ENCODE results near the gene PDX1.

The PDX1 gene

GRCh38 chr13:27967203-27967735, 47.5 kb downstream of the PDX1 start:
- no peak overlapping the region for H2BK120ac ChIP-seq (ENCODE audit: low read depth, low read length)
- H4K8ac ChIP-seq (ENCODE audit: low read depth, low read length), result no peak overlapping the region
- H4K5ac ChIP-seq (ENCODE audit: low read length), result no peak overlapping the region
- no peaks in the 10 kb centered on the region for H3K36me3 ChIP-seq (ENCODE audit: control insufficient read depth, insufficient read depth, low read length)
- H3K23ac ChIP-seq (ENCODE audit: low read length), result no peak overlapping the region
- H3K4ac ChIP-seq (ENCODE audit: low read depth, low read length), result no peak overlapping the region
- no peaks in the 10 kb centered on the region for H3K79me1 ChIP-seq (ENCODE audit: low read length)
- WGBS (ENCODE audit: extremely low coverage, insufficient coverage, low lambda C conversion rate), result no CpG with 5 or more reads among the region's 18 CpGs
- peaks cover 15% of the 10 kb centered on the region for H3K4me1 ChIP-seq (ENCODE audit: control insufficient read depth, low read depth, low read length)
- H3K27me3 ChIP-seq (ENCODE audit: insufficient read depth, low read length, poor library complexity), result peaks cover 55% of the 10 kb centered on the region
- H2BK15ac ChIP-seq (replicated peaks; ENCODE audit: low read depth), result no peak overlapping the region
- peak; percentile 54 for DNase-seq
- no peak overlapping the region for H3K9ac ChIP-seq (ENCODE audit: low read length)
- no peak overlapping the region for H3K27ac ChIP-seq (ENCODE audit: low read depth, low read length)
- H3K79me2 ChIP-seq (ENCODE audit: control insufficient read depth, insufficient read depth, low read length), result no peaks in the 10 kb centered on the region
- H3K4me3 ChIP-seq (ENCODE audit: low read length), result no peak overlapping the region
- H3K18ac ChIP-seq (ENCODE audit: low read length), result no peak overlapping the region
- no peak overlapping the region for H2AK5ac ChIP-seq (ENCODE audit: low read length)
- H3K4me2 ChIP-seq (ENCODE audit: low read length), result peak overlapping the region; percentile 90
- H2BK5ac ChIP-seq (ENCODE audit: low read length), result no peak overlapping the region
- H3K56ac ChIP-seq (ENCODE audit: low read length), result no peak overlapping the region

- Histone ChIP-seq H3K4ac (ENCODE audit: low read depth, low read length) (no peak overlapping the region), H2BK5ac (ENCODE audit: low read length) (no peak overlapping the region), H3K27ac (ENCODE audit: low read depth, low read length) (no peak overlapping the region), H3K18ac (ENCODE audit: low read length) (no peak overlapping the region), H3K9ac (ENCODE audit: low read length) (peak overlapping the region; percentile 9), H4K8ac (ENCODE audit: low read depth, low read length) (no peak overlapping the region), H3K27me3 (ENCODE audit: insufficient read depth, low read length, poor library complexity) (peaks cover 56% of the 10 kb centered on the region), H2BK120ac (ENCODE audit: low read depth, low read length) (no peak overlapping the region), H3K4me3 (ENCODE audit: low read length) (no peak overlapping the region), H3K56ac (ENCODE audit: low read length) (no peak overlapping the region), H3K23ac (ENCODE audit: low read length) (peak overlapping the region; percentile 89), H2AK5ac (ENCODE audit: low read length) (no peak overlapping the region), H3K79me1 (ENCODE audit: low read length) (no peaks in the 10 kb centered on the region), H3K79me2 (ENCODE audit: control insufficient read depth, insufficient read depth, low read length) (no peaks in the 10 kb centered on the region), H3K4me1 (ENCODE audit: control insufficient read depth, low read depth, low read length) (peaks cover 12% of the 10 kb centered on the region), H3K36me3 (ENCODE audit: control insufficient read depth, insufficient read depth, low read length) (no peaks in the 10 kb centered on the region), H2BK15ac (replicated peaks; ENCODE audit: low read depth) (no peak overlapping the region), H4K5ac (ENCODE audit: low read length) (no peak overlapping the region), H3K4me2 (ENCODE audit: low read length) (peak overlapping the region; percentile 90)
- WGBS (ENCODE audit: extremely low coverage, insufficient coverage, low lambda C conversion rate), result no CpG with 5 or more reads among the region's 33 CpGs
- DNase-seq, result peak; percentile 51
Measured at GRCh38 chr13:27967736-27968315, 48.0 kb downstream of the PDX1 start.

GRCh38 chr13:27968316-27969081, 48.7 kb downstream of the PDX1 start:
- no peak overlapping the region for H3K4ac ChIP-seq (ENCODE audit: low read depth, low read length)
- peak overlapping the region; percentile 90 for H3K4me2 ChIP-seq (ENCODE audit: low read length)
- H2BK5ac ChIP-seq (ENCODE audit: low read length), result no peak overlapping the region
- H2BK120ac ChIP-seq (ENCODE audit: low read depth, low read length), result no peak overlapping the region
- no peaks in the 10 kb centered on the region for H3K79me2 ChIP-seq (ENCODE audit: control insufficient read depth, insufficient read depth, low read length)
- no peak overlapping the region for H3K18ac ChIP-seq (ENCODE audit: low read length)
- H4K8ac ChIP-seq (ENCODE audit: low read depth, low read length), result no peak overlapping the region
- H3K36me3 ChIP-seq (ENCODE audit: control insufficient read depth, insufficient read depth, low read length), result no peaks in the 10 kb centered on the region
- no peak overlapping the region for H2BK15ac ChIP-seq (replicated peaks; ENCODE audit: low read depth)
- H4K5ac ChIP-seq (ENCODE audit: low read length), result no peak overlapping the region
- peak overlapping the region; percentile 53 for H3K9ac ChIP-seq (ENCODE audit: low read length)
- peaks cover 12% of the 10 kb centered on the region for H3K4me1 ChIP-seq (ENCODE audit: control insufficient read depth, low read depth, low read length)
- H3K56ac ChIP-seq (ENCODE audit: low read length), result peak overlapping the region; percentile 52
- H3K27me3 ChIP-seq (ENCODE audit: insufficient read depth, low read length, poor library complexity), result peaks cover 57% of the 10 kb centered on the region
- no CpG with 5 or more reads among the region's 86 CpGs for WGBS (ENCODE audit: extremely low coverage, insufficient coverage, low lambda C conversion rate)
- peak; percentile 65 for DNase-seq
- no peaks in the 10 kb centered on the region for H3K79me1 ChIP-seq (ENCODE audit: low read length)
- no peak overlapping the region for H3K27ac ChIP-seq (ENCODE audit: low read depth, low read length)
- H3K4me3 ChIP-seq (ENCODE audit: low read length), result peak overlapping the region; percentile 22
- H2AK5ac ChIP-seq (ENCODE audit: low read length), result no peak overlapping the region
- peak overlapping the region; percentile 89 for H3K23ac ChIP-seq (ENCODE audit: low read length)

GRCh38 chr13:27969082-27969865, 49.5 kb downstream of the PDX1 start, which contains the start of gene CDX2:
TSS of gene CDX2 (minus strand) at chr13:27969315. CDS start at chr13:27969006, 309 bp downstream.
- Histone ChIP-seq H4K5ac (ENCODE audit: low read length) (no peak within 1 kb of the TSS), H3K23ac (ENCODE audit: low read length) (peak within 1 kb of the TSS; percentile 89), H3K27ac (ENCODE audit: low read depth, low read length) (no peak within 1 kb of the TSS), H3K79me1 (ENCODE audit: low read length) (no peaks in the 10 kb centered on the region), H3K4me3 (ENCODE audit: low read length) (peak within 1 kb of the TSS; percentile 22), H3K9ac (ENCODE audit: low read length) (peak within 1 kb of the TSS; percentile 53), H2BK15ac (replicated peaks; ENCODE audit: low read depth) (no peak within 1 kb of the TSS), H3K4me2 (ENCODE audit: low read length) (peak within 1 kb of the TSS; percentile 90), H3K18ac (ENCODE audit: low read length) (no peak within 1 kb of the TSS), H3K56ac (ENCODE audit: low read length) (peak within 1 kb of the TSS; percentile 52), H3K4me1 (ENCODE audit: control insufficient read depth, low read depth, low read length) (peaks cover 12% of the 10 kb centered on the region), H2BK120ac (ENCODE audit: low read depth, low read length) (no peak within 1 kb of the TSS), H3K27me3 (ENCODE audit: insufficient read depth, low read length, poor library complexity) (peaks cover 62% of the 10 kb centered on the region), H4K8ac (ENCODE audit: low read depth, low read length) (no peak within 1 kb of the TSS), H2BK5ac (ENCODE audit: low read length) (no peak within 1 kb of the TSS), H3K4ac (ENCODE audit: low read depth, low read length) (no peak within 1 kb of the TSS), H3K79me2 (ENCODE audit: control insufficient read depth, insufficient read depth, low read length) (no peaks in the 10 kb centered on the region), H2AK5ac (ENCODE audit: low read length) (no peak within 1 kb of the TSS), H3K36me3 (ENCODE audit: control insufficient read depth, insufficient read depth, low read length) (no peaks in the 10 kb centered on the region)
- no CpG with 5 or more reads among the region's 34 CpGs for WGBS (ENCODE audit: extremely low coverage, insufficient coverage, low lambda C conversion rate)
- DNase-seq, result peak; percentile 74

GRCh38 chr13:27969866-27970229, 50.0 kb downstream of the PDX1 start:
- H3K23ac ChIP-seq (ENCODE audit: low read length), result no peak overlapping the region
- H3K9ac ChIP-seq (ENCODE audit: low read length), result no peak overlapping the region
- H3K56ac ChIP-seq (ENCODE audit: low read length), result no peak overlapping the region
- H2AK5ac ChIP-seq (ENCODE audit: low read length), result no peak overlapping the region
- H3K4me3 ChIP-seq (ENCODE audit: low read length), result no peak overlapping the region
- no CpG with 5 or more reads among the region's 7 CpGs for WGBS (ENCODE audit: extremely low coverage, insufficient coverage, low lambda C conversion rate)
- peaks cover 11% of the 10 kb centered on the region for H3K4me1 ChIP-seq (ENCODE audit: control insufficient read depth, low read depth, low read length)
- no peak for DNase-seq
- H3K4me2 ChIP-seq (ENCODE audit: low read length), result no peak overlapping the region
- no peak overlapping the region for H2BK15ac ChIP-seq (replicated peaks; ENCODE audit: low read depth)
- peaks cover 61% of the 10 kb centered on the region for H3K27me3 ChIP-seq (ENCODE audit: insufficient read depth, low read length, poor library complexity)
- no peak overlapping the region for H2BK120ac ChIP-seq (ENCODE audit: low read depth, low read length)
- H4K8ac ChIP-seq (ENCODE audit: low read depth, low read length), result no peak overlapping the region
- no peaks in the 10 kb centered on the region for H3K79me2 ChIP-seq (ENCODE audit: control insufficient read depth, insufficient read depth, low read length)
- no peak overlapping the region for H2BK5ac ChIP-seq (ENCODE audit: low read length)
- no peak overlapping the region for H4K5ac ChIP-seq (ENCODE audit: low read length)
- no peaks in the 10 kb centered on the region for H3K79me1 ChIP-seq (ENCODE audit: low read length)
- no peaks in the 10 kb centered on the region for H3K36me3 ChIP-seq (ENCODE audit: control insufficient read depth, insufficient read depth, low read length)
- H3K18ac ChIP-seq (ENCODE audit: low read length), result no peak overlapping the region
- H3K4ac ChIP-seq (ENCODE audit: low read depth, low read length), result no peak overlapping the region
- H3K27ac ChIP-seq (ENCODE audit: low read depth, low read length), result no peak overlapping the region

Data from mesendoderm (in vitro differentiated cells).